PC-9 (cell line): ENCODE measurements around the gene SHISA7. TPM values are rescaled to one million over a fixed set of nuclear protein-coding genes. Genes with fewer than 3 reads are reported as not detected.

Experiments used
- BruUV-seq: library from RNA; stranded (reverse); fragments of 400-500 nt; replicated peaks from 2 replicates; lab custom pipeline; 2021; lab: Mats Ljungman, UMichigan
- CTCF ChIA-PET: fragments of 300-600 bp; sonication (Branson Sonifier 250); formaldehyde crosslinking; loops from one replicate; lab custom pipeline; 2022; ENCODE audit warnings: antibody characterized with exemption; lab: Charles Lee
- POLR2A ChIA-PET: fragments of 300-600 bp; sonication (Branson Sonifier 250); formaldehyde crosslinking; loops from one replicate; lab custom pipeline; 2022; ENCODE audit warnings: antibody characterized with exemption; ENCODE audit not compliant: unreplicated experiment; lab: Charles Lee
- DNase-seq, 2 experiments: peaks; one replicate each; pipeline versions ENCODE4 v3.0.0 to v3.0.0-alpha.2; 2015 to 2022; ENCODE audit warnings: mixed read lengths in 1 of 2
- H2AFZ ChIP-seq: fragments of 200-600 bp; sonication (generic); 2 replicates; pipeline ENCODE4 v1.8.1; 2017; ENCODE audit warnings: antibody characterized with exemption
- H3F3A ChIP-seq: fragments of 200-600 bp; sonication (generic); 2 replicates; pipeline ENCODE4 v1.8.1; 2017; ENCODE audit warnings: antibody characterized with exemption, mild to moderate bottlenecking, low read depth; ENCODE audit not compliant: insufficient read depth
- H3K27ac ChIP-seq: fragments of 200-600 bp; sonication (generic); 2 replicates; pipeline ENCODE4 v1.6.1; 2016; ENCODE audit warnings: mixed run types
- H3K27me3 ChIP-seq: fragments of 200-600 bp; sonication (generic); 2 replicates; pipeline ENCODE4 v1.6.1; 2016; ENCODE audit warnings: low read depth, mixed run types; ENCODE audit not compliant: insufficient read depth
- H3K36me3 ChIP-seq: fragments of 200-600 bp; sonication (generic); 2 replicates; pipeline ENCODE4 v1.6.1; 2016; ENCODE audit warnings: low read depth, mixed run types
- H3K4me1 ChIP-seq: fragments of 200-600 bp; sonication (generic); replicated peaks from 2 replicates; pipeline ENCODE4 v1.6.1; 2016; ENCODE audit warnings: mixed run types; ENCODE audit not compliant: insufficient read depth
- H3K4me2 ChIP-seq: fragments of 200-600 bp; sonication (generic); 2 replicates; pipeline ENCODE4 v1.6.1; 2017; ENCODE audit warnings: mixed run types
- H3K4me3 ChIP-seq: fragments of 200-600 bp; sonication (generic); 2 replicates; pipeline ENCODE4 v1.6.1; 2016; ENCODE audit warnings: mixed run types
- H3K79me2 ChIP-seq: fragments of 200-600 bp; sonication (generic); 2 replicates; pipeline ENCODE4 v1.6.1; 2017; ENCODE audit warnings: low read depth, mixed run types
- H3K9me2 ChIP-seq: fragments of 200-600 bp; sonication (generic); 2 replicates; pipeline ENCODE4 v1.8.1; 2017; ENCODE audit warnings: mild to moderate bottlenecking; ENCODE audit not compliant: insufficient read depth
- H3K9me3 ChIP-seq: fragments of 200-600 bp; sonication (generic); 2 replicates; pipeline ENCODE4 v1.8.1; 2016; ENCODE audit warnings: low read depth; ENCODE audit not compliant: insufficient read depth
- H4K20me1 ChIP-seq: fragments of 200-600 bp; sonication (generic); 2 replicates; pipeline ENCODE4 v1.8.1; 2017; ENCODE audit not compliant: insufficient read depth
- CTCF ChIP-seq: fragments of 200-600 bp; sonication (generic); conservative IDR thresholded peaks from 2 replicates; pipeline ENCODE4 v1.6.1; 2017; ENCODE audit warnings: mixed run types, antibody characterized with exemption, mild to moderate bottlenecking, moderate library complexity
- EZH2 ChIP-seq: fragments of 200-600 bp; sonication (generic); IDR thresholded peaks from 2 replicates; pipeline ENCODE4 v1.8.0; 2017; ENCODE audit warnings: antibody characterized with exemption, low read depth
- intact Hi-C: fragments of 100-400 bp; cut with micrococcal nuclease; formaldehyde crosslinking; loops from one replicate; pipeline ENCODE4 v1.10.0; 2022; ENCODE audit not compliant: unreplicated experiment
- total RNA-seq: library from RNA; stranded (reverse); gene quantifications from 2 replicates; pipeline ENCODE4 v1.2.3, GENCODE V29; 2021

SHISA7 gene
- total RNA-seq, 1 experiment from 2014 or later, result not detected

- CTCF ChIA-PET, result interaction anchor here (0.8 kb wide), 1 partner anchor 195 kb away, joined by 3 read pairs; no protein-coding TSS in a partner anchor
- no peak overlapping the region for H3K4me2 ChIP-seq
These were observed 5.7 kb downstream of the SHISA7 start for GRCh38 chr19:55437410-55437809.

GRCh38 chr19:55436847-55437246, 6.3 kb downstream of the SHISA7 start:
- intact Hi-C loops, result no loop called here
- Histone ChIP-seq H3K27ac (no peak overlapping the region), H3K9me3 (no peaks in the 10 kb centered on the region), H3K79me2 (no peaks in the 10 kb centered on the region), H3K4me2 (no peak overlapping the region), H4K20me1 (no peaks in the 10 kb centered on the region; the same call in 1 of the 2 replicates), H3F3A (peaks cover 23% of the 10 kb centered on the region), H3K36me3 (no peaks in the 10 kb centered on the region), H3K27me3 (peaks cover 11% of the 10 kb centered on the region), H2AFZ (no peak overlapping the region), H3K4me1 (no peaks in the 10 kb centered on the region), H3K4me3 (no peak overlapping the region), H3K9me2 (no peaks in the 10 kb centered on the region)
- no peak for DNase-seq
- no TSS peak for BruUV-seq
- ChIA-PET CTCF (interaction anchor here (0.8 to 0.9 kb wide), 2 partner anchors 168 to 195 kb away, joined by 3 read pairs; no protein-coding TSS in a partner anchor), POLR2A (no interaction called here)
- TF ChIP-seq CTCF (no peak), EZH2 (no peak)

More at GRCh38 chr19:55437410-55437809, 5.7 kb downstream of the SHISA7 start:
- no peaks in the 10 kb centered on the region for H3K9me2 ChIP-seq
- intact Hi-C loops, result no loop called here
- no peaks in the 10 kb centered on the region; the same call in 1 of the 2 replicates for H4K20me1 ChIP-seq
- TF ChIP-seq CTCF (no peak), EZH2 (no peak)
- H3K4me1 ChIP-seq, result no peaks in the 10 kb centered on the region
- BruUV-seq, result no TSS peak
- H3K9me3 ChIP-seq, result no peaks in the 10 kb centered on the region
- no peak overlapping the region for H3K4me3 ChIP-seq
- H3F3A ChIP-seq, result peaks cover 23% of the 10 kb centered on the region
- H3K79me2 ChIP-seq, result no peaks in the 10 kb centered on the region
- H3K27me3 ChIP-seq, result peaks cover 14% of the 10 kb centered on the region
- H3K36me3 ChIP-seq, result no peaks in the 10 kb centered on the region
- POLR2A ChIA-PET, result no interaction called here
- peak; percentile 68 to 78 for DNase-seq
- no peak overlapping the region for H2AFZ ChIP-seq
- H3K27ac ChIP-seq, result no peak overlapping the region

- Histone ChIP-seq H4K20me1 (no peaks in the 10 kb centered on the region; the same call in 1 of the 2 replicates), H3K4me3 (no peak overlapping the region), H3K36me3 (no peaks in the 10 kb centered on the region), H3K79me2 (no peaks in the 10 kb centered on the region), H3K9me3 (no peaks in the 10 kb centered on the region), H3K4me2 (no peak overlapping the region), H2AFZ (no peak overlapping the region), H3K27ac (no peak overlapping the region), H3F3A (peaks cover 23% of the 10 kb centered on the region), H3K9me2 (no peaks in the 10 kb centered on the region), H3K4me1 (no peaks in the 10 kb centered on the region), H3K27me3 (peaks cover 13% of the 10 kb centered on the region)
- intact Hi-C loops, result no loop called here
- ChIA-PET POLR2A (no interaction called here), CTCF (no interaction called here)
- BruUV-seq, result no TSS peak
- DNase-seq, result no peak
- TF ChIP-seq CTCF, result no peak
- TF ChIP-seq EZH2, result no peak
These were observed 8.1 kb downstream of the SHISA7 start for GRCh38 chr19:55435020-55435419.
